Loucy (cell line): ENCODE results near the gene RBPMS2.

Experiments
- H2AFZ ChIP-seq: fragments of 200-600 bp; sonication (generic); 2 replicates; pipeline ENCODE4 v1.6.0; 2016; ENCODE audit warnings: antibody characterized with exemption, mild to moderate bottlenecking, low read length, moderate library complexity
- H3F3A ChIP-seq: fragments of 200-600 bp; 2 replicates; pipeline ENCODE4 v1.6.0; 2016; ENCODE audit warnings: antibody characterized with exemption, low read depth, mild to moderate bottlenecking
- H3K27me3 ChIP-seq: fragments of 200-600 bp; sonication (generic); 2 replicates; pipeline ENCODE4 v1.6.1; 2014; ENCODE audit warnings: low read length, mild to moderate bottlenecking; ENCODE audit not compliant: insufficient read depth, poor library complexity, severe bottlenecking
- H3K36me3 ChIP-seq: fragments of 200-600 bp; sonication (generic); 2 replicates; pipeline ENCODE4 v1.6.1; 2016; ENCODE audit warnings: low read length; ENCODE audit not compliant: insufficient read depth
- H3K4me1 ChIP-seq: fragments of 200-600 bp; sonication (generic); 2 replicates; pipeline ENCODE4 v1.5.1; 2014; ENCODE audit warnings: low read length, mild to moderate bottlenecking; ENCODE audit not compliant: insufficient read depth, poor library complexity, severe bottlenecking
- H3K4me2 ChIP-seq: fragments of 200-600 bp; sonication (generic); 2 replicates; pipeline ENCODE4 v1.6.0; 2014; ENCODE audit warnings: antibody characterized with exemption, low read length, low read depth, mild to moderate bottlenecking; ENCODE audit not compliant: poor library complexity, severe bottlenecking
- H3K4me3 ChIP-seq: fragments of 200-600 bp; sonication (generic); 2 replicates; pipeline ENCODE4 v1.5.1; 2014; ENCODE audit warnings: low read length, mild to moderate bottlenecking, mixed read lengths; ENCODE audit not compliant: poor library complexity, severe bottlenecking
- H3K79me2 ChIP-seq: fragments of 200-600 bp; sonication (generic); 2 replicates; pipeline ENCODE4 v1.6.1; 2014; ENCODE audit warnings: low read length; ENCODE audit not compliant: insufficient read depth
- H3K9ac ChIP-seq: fragments of 200-600 bp; sonication (generic); 2 replicates; pipeline ENCODE4 v1.6.0; 2014; ENCODE audit warnings: mild to moderate bottlenecking, low read depth, low read length, moderate library complexity; ENCODE audit not compliant: poor library complexity, severe bottlenecking
- H3K9me2 ChIP-seq: fragments of 200-600 bp; sonication (generic); replicated peaks from 2 replicates; pipeline ENCODE4 v1.6.1; 2016; ENCODE audit warnings: low read depth, low read length, mixed read lengths
- H3K9me3 ChIP-seq: fragments of 200-600 bp; sonication (generic); 2 replicates; pipeline ENCODE4 v1.6.1; 2014; ENCODE audit warnings: mild to moderate bottlenecking, antibody characterized with exemption, low read length, low read depth; ENCODE audit not compliant: insufficient read depth
- H4K20me1 ChIP-seq: fragments of 200-600 bp; sonication (generic); 2 replicates; pipeline ENCODE4 v1.6.0; 2014; ENCODE audit warnings: antibody characterized with exemption, low read length, mild to moderate bottlenecking; ENCODE audit not compliant: insufficient read depth, poor library complexity, severe bottlenecking
- CTCF ChIP-seq: fragments of 200-600 bp; sonication (generic); conservative IDR thresholded peaks from 2 replicates; pipeline ENCODE4 v1.5.1; 2014; ENCODE audit warnings: mild to moderate bottlenecking, antibody characterized with exemption, low read length
- EZH2phosphoT487 ChIP-seq: fragments of 200-600 bp; IDR thresholded peaks from 2 replicates; pipeline ENCODE4 v1.6.1; 2018; ENCODE audit warnings: antibody characterized with exemption, mild to moderate bottlenecking, moderate library complexity, borderline replicate concordance

The RBPMS2 gene

GRCh38 chr15:64706011-64706911, 69.1 kb downstream of the RBPMS2 start:
- Histone ChIP-seq H3F3A (no peaks in the 10 kb centered on the region), H3K4me2 (no peak overlapping the region), H3K27me3 (no peaks in the 10 kb centered on the region), H3K9ac (no peak overlapping the region), H4K20me1 (peaks cover 13% of the 10 kb centered on the region), H3K4me1 (peaks cover 21% of the 10 kb centered on the region), H3K79me2 (peaks cover 17% of the 10 kb centered on the region), H2AFZ (no peak overlapping the region), H3K36me3 (no peaks in the 10 kb centered on the region), H3K9me2 (no peaks in the 10 kb centered on the region), H3K4me3 (no peak overlapping the region), H3K9me3 (no peaks in the 10 kb centered on the region)
- no peak for TF ChIP-seq CTCF
- TF ChIP-seq EZH2phosphoT487 = no peak

- Histone ChIP-seq H3K36me3 (no peaks in the 10 kb centered on the region), H3K9me2 (no peaks in the 10 kb centered on the region), H3K4me3 (no peak overlapping the region), H3K9ac (no peak overlapping the region), H3K4me1 (peaks cover 33% of the 10 kb centered on the region), H3K27me3 (no peaks in the 10 kb centered on the region), H3F3A (no peaks in the 10 kb centered on the region), H3K79me2 (peaks cover 30% of the 10 kb centered on the region), H3K9me3 (no peaks in the 10 kb centered on the region), H4K20me1 (peaks cover 25% of the 10 kb centered on the region), H2AFZ (no peak overlapping the region), H3K4me2 (no peak overlapping the region)
- TF ChIP-seq EZH2phosphoT487 (no peak), CTCF (no peak)
Measured at GRCh38 chr15:64705006-64705405, 70.4 kb downstream of the RBPMS2 start.

- Histone ChIP-seq H4K20me1 (peaks cover 39% of the 10 kb centered on the region), H2AFZ (peak overlapping the region; percentile 88), H3K9me3 (no peaks in the 10 kb centered on the region), H3K79me2 (peaks cover 44% of the 10 kb centered on the region), H3K9ac (peak overlapping the region; percentile 98), H3K4me1 (peaks cover 46% of the 10 kb centered on the region), H3K4me3 (peak overlapping the region; percentile 88), H3K27me3 (no peaks in the 10 kb centered on the region), H3K9me2 (no peaks in the 10 kb centered on the region), H3K4me2 (peak overlapping the region; percentile 82), H3K36me3 (no peaks in the 10 kb centered on the region), H3F3A (no peaks in the 10 kb centered on the region)
- no peak for TF ChIP-seq CTCF
- no peak for TF ChIP-seq EZH2phosphoT487
Measured at GRCh38 chr15:64703632-64703959, 71.8 kb downstream of the RBPMS2 start.
